ENCODE data around the gene ARHGEF5.
"Not testable (repeated sequence)": the region's sequence is repeated elsewhere in the genome, so short reads cannot be mapped to it uniquely, and the experiment has no call there.

Gene ARHGEF5

GRCh38 chr7:144355176-144355822 lies at the start of gene ARHGEF5:
Gene ARHGEF5 (plus strand): TSS chr7:144355402. CDS start chr7:144362670, 7,268 bp downstream.
- FAIRE-seq, result not testable (repeated sequence)

- FAIRE-seq, result not testable (repeated sequence)
Observed at GRCh38 chr7:144309702-144310101, 45.5 kb upstream of the ARHGEF5 start.

- peak; percentile 55 for FAIRE-seq
Observed at GRCh38 chr7:144311218-144311617, 44.0 kb upstream of the ARHGEF5 start.

- FAIRE-seq, result not testable (repeated sequence)
Observed at GRCh38 chr7:144311872-144312469, 43.2 kb upstream of the ARHGEF5 start, which contains the start of gene OR2A1. Gene OR2A1 (plus strand): TSS chr7:144312419. CDS start chr7:144318125, 5,706 bp downstream.

- not testable (repeated sequence) for FAIRE-seq
Observed at GRCh38 chr7:144317537-144317936, 37.7 kb upstream of the ARHGEF5 start.

GRCh38 chr7:144319547-144319946 lies 35.7 kb upstream of the ARHGEF5 start:
- not testable (repeated sequence) for FAIRE-seq

- FAIRE-seq, result not testable (repeated sequence)
Observed at GRCh38 chr7:144321677-144322206, 33.5 kb upstream of the ARHGEF5 start.

GRCh38 chr7:144323359-144323758 lies 31.8 kb upstream of the ARHGEF5 start:
- FAIRE-seq, result not testable (repeated sequence)

GRCh38 chr7:144325868-144326267 lies 29.3 kb upstream of the ARHGEF5 start:
- FAIRE-seq, result not testable (repeated sequence)

- peak; percentile 91 for FAIRE-seq
Observed at GRCh38 chr7:144330044-144330443, 25.2 kb upstream of the ARHGEF5 start.

- FAIRE-seq, result peak; percentile 98
Observed at GRCh38 chr7:144331221-144331995, 23.8 kb upstream of the ARHGEF5 start.

GRCh38 chr7:144331996-144332288 lies 23.3 kb upstream of the ARHGEF5 start:
- not testable (repeated sequence) for FAIRE-seq

GRCh38 chr7:144348625-144349024 lies 6.6 kb upstream of the ARHGEF5 start:
- FAIRE-seq, result not testable (repeated sequence)

GRCh38 chr7:144351667-144352066 lies 3.5 kb upstream of the ARHGEF5 start:
- FAIRE-seq, result not testable (repeated sequence)

GRCh38 chr7:144356185-144356584 lies 983 bp downstream of the ARHGEF5 start:
- not testable (repeated sequence) for FAIRE-seq

GRCh38 chr7:144356860-144357259 lies 1.7 kb downstream of the ARHGEF5 start:
- not testable (repeated sequence) for FAIRE-seq

- FAIRE-seq, result not testable (repeated sequence)
Observed at GRCh38 chr7:144362061-144362460, 6.9 kb downstream of the ARHGEF5 start.

- FAIRE-seq, result not testable (repeated sequence)
Observed at GRCh38 chr7:144365523-144365922, 10.3 kb downstream of the ARHGEF5 start.

GRCh38 chr7:144367250-144367649 lies 12.0 kb downstream of the ARHGEF5 start:
- FAIRE-seq, result not testable (repeated sequence)

GRCh38 chr7:144369221-144369620 lies 14.0 kb downstream of the ARHGEF5 start:
- not testable (repeated sequence) for FAIRE-seq

GRCh38 chr7:144378651-144379050 lies 23.4 kb downstream of the ARHGEF5 start:
- no peak for FAIRE-seq

- FAIRE-seq, result no peak
Observed at GRCh38 chr7:144379776-144380384, 24.7 kb downstream of the ARHGEF5 start.

GRCh38 chr7:144384071-144384470 lies 28.9 kb downstream of the ARHGEF5 start:
- no peak for FAIRE-seq
